ENCODE results near the gene KCNH8. TPM values are rescaled to one million over a fixed set of nuclear protein-coding genes. Genes with fewer than 3 reads are reported as not detected.

KCNH8 gene
- total RNA-seq, 1 donor from 2014 or later, result 0.89 TPM

DNA sequence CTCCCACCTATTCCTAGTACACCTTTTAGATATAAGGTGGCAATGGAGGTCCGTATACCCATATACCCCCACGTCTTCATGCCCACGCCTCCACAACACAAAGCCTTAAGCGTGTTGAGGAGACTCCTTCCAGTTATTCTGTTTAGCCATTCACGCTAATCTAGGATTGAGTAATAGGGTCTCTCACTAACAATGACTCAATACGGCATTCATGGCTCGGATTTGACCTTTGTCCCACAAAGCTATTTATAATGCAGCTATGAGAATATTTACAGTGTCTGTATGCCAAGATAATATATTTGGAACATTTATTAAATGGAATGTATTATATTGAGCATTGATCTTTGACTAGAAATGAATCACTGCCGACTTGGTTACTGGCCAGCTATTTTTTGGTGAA lies 215.8 kb downstream of the KCNH8 start:
- DNase-seq (ENCODE audit: low spot score), result peak; percentile 11

DNA sequence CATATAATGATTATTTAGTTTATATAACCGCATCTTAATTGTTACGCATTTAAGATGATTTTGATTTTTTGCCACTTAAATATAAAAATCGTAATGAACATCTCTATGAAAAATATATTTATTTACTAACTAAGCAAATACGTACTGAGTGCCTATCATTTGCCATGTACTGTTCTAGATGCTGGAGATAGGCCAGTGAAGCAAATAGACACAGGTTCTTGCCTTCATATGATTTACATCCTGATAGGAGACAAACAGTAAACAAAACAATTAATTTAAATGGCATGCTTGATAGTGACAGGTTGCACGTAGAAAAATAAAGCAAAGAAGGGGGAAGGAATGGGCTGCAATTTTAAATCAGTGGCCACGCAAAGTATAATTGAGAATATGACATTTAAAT lies 217.2 kb downstream of the KCNH8 start:
- no peak for DNase-seq (ENCODE audit: low spot score)

DNA sequence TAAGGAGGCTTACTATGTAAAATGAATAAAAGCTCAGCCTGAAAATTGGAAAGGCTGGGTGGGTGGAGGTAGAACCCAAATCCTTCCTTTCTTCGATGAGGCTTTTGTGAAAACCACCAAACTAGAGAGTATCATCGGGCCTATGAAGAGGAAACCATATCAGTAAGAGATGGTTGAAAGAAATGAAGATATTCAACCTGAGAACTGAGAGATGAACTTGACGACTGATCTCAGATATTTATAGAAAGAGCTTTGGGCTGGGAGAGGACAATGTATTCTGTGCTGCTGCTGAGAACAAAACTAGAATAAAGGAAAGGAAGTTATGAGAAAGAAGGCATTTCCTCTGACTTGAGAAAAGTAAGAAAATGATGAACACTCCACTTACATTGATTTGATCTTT lies 236.6 kb downstream of the KCNH8 start:
- DNase-seq (ENCODE audit: low spot score), result no peak

DNA sequence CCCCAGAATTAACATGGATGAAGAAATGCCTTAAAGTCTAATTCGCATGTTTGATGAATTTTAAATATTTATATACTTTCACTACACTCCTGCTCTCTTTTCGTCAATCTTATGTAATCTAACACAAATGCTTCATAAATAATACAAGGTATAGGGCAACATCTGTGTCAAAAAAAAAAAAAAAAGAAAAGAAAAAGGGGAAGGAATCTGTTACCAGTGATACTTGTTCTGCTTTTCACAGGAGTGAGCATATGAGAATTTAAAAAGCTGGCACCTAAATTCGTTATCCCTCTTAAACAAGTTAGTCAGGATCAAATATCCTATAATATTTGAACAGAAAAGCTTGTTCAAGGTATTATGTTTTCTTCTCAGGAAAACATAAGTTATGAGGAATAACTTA lies 243.8 kb downstream of the KCNH8 start:
- DNase-seq (ENCODE audit: low spot score), result no peak

DNA sequence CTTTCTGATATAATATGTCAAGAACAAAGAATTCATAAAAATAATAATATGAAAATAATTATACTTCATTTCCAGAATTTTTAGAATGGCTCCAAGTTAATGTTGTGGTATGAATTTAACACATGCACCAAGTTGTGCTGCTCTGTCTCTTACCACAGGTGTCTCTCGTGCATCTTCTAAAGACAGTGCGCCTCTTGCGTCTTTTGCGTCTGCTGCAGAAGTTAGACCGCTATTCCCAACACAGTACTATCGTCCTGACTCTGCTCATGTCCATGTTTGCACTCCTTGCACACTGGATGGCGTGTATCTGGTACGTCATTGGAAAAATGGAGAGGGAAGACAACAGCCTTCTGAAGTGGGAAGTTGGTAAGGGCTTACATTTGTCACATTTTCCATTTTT lies 246.6 kb downstream of the KCNH8 start:
- no peak for DNase-seq (ENCODE audit: low spot score)

DNA sequence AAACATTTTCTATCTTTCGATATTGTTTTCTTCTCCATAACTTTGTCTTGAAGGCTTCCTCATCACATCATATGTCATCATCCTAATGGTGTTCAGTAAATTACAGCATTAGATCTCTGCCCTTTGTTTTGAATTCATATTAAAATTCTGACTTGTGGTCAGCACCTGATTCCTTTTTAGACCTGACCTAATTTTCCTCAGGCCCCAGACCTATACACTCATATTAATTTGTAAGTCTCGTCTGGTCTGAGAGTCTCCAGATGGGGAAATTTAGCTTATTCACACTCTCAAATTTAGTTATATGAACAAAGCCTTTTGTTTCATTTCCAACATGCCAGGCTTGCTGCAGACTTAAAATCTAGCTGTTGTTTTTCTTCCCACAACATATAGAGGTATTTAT lies 248.4 kb downstream of the KCNH8 start:
- no peak for DNase-seq (ENCODE audit: low spot score)

DNA sequence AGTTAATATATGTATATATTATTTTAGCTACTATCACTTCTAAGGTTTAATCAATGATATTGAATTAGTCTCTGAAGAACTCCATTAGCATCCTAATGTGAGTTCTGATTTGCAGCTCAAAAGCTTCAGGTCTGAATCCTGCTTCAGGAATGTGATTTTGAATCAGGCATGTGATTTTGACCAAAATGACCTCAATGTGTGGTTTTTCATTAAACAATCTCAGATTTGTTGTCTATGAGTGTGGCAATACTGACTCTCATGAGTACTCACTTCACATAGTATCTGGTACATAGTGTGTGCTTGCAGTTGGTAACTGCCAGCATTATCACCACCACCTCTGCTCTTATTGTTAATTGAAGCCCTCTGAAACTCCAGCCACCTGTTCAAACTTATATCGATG lies 251.0 kb downstream of the KCNH8 start:
- DNase-seq (ENCODE audit: low spot score), result no peak

DNA sequence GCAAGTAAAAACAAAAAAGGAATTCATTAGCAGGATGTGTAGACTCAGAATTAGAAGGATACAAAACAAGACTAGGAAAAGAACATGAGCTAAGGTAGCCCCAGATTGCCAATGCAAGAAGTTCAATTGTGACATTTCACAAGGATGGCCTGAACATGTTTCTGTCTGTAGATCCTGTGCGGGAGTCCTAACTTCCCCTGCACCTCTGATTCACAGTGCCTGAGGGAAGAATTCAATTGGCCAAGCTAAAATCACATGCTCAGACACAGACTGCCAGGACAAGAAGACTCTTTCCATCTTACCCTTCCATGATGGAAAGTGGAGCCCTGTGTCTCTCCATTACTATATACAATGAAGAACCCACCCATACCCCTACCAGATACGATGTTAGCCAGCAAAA lies 251.5 kb downstream of the KCNH8 start:
- DNase-seq (ENCODE audit: low spot score), result no peak

DNA sequence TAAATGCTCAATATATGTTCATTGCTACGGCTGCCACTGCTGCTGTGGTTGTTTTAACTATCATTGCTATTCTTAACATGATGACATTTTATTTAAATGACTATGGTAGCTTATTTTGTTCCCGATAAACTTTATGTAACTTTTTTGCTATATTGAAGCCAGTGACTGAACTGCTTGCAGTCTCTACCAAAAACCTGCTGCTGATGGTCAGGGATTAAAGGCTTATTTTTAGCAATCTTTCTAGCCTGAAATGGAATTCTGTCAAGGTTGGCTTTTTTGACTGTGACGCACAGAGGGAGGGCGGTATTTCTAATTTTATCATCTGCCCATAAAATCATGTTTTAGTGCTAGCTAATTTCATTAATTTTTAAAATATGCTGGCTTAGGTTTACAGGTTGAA lies 271.8 kb downstream of the KCNH8 start:
- DNase-seq (ENCODE audit: low spot score), result no peak

DNA sequence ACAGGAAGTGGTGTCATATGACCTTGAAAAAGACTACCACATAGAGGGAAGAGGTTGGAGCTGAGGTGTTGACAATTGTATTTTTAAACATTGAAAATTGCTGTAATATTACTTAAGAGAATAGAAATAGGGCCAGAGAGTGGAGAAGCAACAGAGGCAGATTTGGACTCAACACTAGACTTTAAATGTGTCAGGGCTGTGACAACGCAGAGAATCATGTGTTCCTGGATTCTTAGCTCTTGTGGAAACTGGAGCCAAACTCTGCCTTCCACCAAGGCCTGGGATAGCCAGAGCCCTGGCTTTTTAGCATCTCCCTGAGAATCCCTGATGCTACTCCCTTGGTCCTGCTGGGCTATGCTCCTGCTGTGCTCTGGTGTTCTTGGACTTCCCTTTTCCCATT lies 277.5 kb downstream of the KCNH8 start:
- DNase-seq (ENCODE audit: low spot score), result no peak

DNA sequence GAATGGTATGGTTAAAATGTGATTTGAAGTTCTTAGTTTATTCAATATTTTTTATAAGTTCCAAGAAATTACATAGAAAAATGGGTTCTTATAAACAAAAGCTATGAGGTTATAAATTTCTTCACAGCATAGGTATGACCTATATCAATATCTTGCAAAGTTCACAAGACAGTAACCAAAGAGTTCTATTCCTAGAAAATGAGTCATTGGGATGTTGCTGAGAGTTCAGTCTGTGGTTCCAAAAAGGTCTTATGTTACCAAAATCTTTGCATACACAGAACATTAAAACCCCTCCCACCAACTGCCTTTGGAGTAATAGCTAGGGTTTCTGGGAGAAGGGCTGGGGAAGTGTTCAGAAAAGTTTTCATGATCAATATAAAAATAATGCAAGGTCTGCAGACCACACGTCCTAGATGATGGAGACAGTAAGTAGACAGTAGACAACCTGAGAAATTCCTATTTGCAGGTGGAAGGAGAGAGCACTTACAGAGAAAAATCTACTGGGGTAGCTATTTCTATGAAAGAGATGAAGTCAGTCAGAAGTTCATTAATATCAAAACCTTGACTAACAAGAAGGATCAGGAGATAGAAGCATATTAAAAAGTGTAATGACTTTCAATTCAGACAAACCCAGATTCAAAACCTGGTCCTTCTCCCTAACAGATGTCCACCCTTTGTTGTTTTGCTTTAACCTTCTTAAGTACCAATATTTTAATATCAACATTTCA lies 279.3 kb downstream of the KCNH8 start:
- no peak for DNase-seq (ENCODE audit: low spot score)

DNA sequence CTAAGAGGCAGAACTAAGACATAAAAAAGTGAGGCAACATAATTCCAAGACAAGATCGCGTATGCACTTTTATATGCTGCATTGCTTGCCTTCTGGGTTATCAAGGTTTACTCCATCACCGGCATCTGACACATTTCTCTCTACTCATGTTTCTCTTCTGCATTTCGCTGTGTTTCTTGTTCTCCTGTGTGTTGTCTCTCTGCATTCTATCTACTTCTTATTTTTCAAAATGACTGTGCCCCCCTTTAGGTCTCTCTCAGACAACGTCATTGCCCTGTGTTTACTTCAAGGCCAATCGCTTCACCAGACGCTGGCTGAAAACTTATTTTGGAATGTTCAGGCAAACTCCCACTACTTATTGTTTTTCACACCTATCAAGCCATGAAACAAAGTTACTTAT lies 280.4 kb downstream of the KCNH8 start:
- DNase-seq (ENCODE audit: low spot score), result no peak

DNA sequence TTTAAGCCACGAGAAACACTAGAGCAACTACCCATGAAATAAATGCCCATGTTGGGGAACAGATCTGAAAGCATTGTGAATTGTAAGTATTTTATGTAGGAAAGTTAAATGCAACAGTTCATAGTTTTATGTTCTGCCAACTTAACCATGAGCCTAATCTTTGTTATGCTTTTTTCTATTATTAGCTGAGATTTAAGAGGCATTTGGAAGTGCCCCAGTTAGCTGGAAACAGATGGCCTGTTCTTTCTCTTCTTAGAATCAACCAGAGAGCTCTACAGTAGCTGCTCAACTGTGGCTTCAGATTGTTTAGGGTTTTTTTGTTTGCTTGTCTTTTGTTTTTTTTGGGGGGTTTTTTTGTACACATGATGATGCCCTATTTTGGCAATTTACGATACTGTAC lies 284.4 kb downstream of the KCNH8 start:
- DNase-seq (ENCODE audit: low spot score), result no peak

DNA sequence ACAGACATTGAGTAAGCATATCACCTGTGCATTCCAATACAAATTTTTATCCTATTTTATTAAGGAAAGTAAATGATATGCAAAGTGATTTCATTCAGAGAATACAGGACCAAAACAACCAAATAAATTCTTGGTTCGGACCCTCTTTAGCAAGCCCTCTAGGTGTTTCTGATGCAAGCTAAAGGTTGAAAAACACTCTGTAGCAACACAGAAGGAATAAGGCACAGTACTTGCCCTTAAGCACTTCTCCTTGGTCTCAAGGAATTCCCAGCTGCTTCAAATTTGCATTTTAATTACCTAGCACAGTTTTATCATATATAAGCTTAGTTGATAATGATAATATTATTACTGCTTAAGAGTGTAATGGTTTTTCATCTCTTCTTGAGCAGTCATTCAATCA lies 288.4 kb downstream of the KCNH8 start:
- DNase-seq (ENCODE audit: low spot score), result no peak

DNA sequence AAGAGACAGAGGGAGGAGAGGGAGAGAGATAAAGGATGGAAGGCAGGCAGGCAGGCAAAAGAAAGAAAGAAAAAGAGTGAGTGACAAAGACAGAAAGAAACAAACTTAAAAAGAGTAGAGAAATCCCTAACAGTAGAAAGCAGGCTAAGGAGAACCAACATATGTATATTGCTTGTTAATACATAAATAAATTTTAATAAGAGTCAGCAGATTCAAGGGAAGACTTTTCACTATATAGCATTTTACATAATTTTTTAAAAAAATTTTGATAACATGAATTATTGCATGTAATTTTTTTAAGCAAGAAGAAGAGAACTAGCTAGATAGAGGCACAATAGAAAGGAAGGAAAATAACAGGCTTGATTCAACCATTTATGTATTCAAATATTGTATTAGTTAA lies 291.6 kb downstream of the KCNH8 start:
- DNase-seq (ENCODE audit: low spot score), result no peak

DNA sequence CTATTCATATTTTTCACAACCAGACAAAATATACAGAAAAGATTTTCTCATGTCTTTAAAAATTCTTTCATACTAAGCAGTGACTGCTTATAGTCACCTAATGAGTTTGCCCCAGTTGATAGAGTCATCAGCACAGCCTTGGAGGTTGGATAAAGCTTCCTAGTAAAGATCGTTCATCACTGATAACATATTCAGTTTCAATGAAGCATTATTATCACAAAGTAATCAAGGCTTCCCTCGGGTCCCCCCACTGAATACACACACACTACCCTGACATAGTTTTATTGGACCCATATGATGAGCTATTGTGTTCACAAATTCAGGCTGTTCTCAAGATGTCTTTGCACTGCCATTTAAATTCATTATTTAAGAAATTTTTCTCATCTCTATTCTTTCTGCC lies 297.8 kb downstream of the KCNH8 start:
- no peak for DNase-seq (ENCODE audit: low spot score)

DNA sequence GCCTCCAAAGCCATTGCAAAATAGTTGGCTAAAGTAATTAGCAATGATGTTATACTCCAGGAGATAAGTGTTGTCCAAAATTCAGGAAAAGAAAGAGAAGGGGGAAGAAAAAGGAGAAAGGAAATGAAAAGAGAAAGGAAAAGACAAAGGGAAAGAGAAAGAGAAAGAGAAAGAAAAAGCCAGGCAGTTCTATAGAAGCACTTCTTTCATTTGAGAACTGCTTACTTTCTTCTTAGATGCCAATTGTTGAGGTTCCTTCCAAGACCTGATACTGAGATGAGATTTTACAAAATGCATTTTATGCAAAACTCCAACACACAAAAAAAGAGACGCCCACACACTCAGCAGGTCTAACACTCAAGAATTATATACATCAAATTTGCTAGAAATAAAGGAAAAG lies 298.4 kb downstream of the KCNH8 start:
- no peak for DNase-seq (ENCODE audit: low spot score)

DNA sequence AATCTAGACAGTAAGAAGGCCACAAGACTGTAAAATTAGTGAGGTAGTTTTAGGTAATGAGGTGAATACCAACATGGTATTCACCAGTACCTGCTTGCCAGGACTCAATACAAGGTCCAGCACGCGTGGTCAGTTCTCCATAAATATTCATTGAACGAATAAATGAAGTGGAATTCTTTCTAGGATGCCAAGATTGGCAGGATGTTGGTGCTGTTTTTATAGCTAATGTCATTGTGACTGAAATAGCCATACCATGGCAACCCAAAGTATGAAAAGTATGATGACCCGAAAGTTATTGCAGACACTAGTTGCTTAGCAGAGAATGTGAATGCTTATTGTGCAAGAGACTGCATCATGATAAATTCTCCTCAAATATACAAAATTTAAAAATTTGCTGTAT lies 307.2 kb downstream of the KCNH8 start:
- DNase-seq (ENCODE audit: low spot score), result no peak

DNA sequence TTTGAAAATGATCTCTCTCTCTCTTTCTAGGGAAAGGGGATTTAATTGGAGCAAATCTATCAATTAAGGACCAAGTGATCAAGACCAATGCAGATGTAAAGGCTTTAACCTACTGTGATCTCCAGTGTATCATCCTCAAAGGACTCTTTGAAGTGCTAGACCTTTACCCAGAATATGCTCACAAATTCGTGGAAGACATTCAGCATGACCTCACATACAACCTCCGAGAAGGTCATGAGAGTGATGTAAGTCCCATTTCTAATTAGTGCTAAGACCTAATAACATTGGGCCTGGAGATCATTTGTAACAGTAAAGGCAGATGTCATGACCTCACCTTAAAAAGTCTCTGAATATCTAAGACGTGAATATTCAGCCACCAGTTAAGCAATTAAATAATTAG lies 308.4 kb downstream of the KCNH8 start:
- no peak for DNase-seq (ENCODE audit: low spot score)

DNA sequence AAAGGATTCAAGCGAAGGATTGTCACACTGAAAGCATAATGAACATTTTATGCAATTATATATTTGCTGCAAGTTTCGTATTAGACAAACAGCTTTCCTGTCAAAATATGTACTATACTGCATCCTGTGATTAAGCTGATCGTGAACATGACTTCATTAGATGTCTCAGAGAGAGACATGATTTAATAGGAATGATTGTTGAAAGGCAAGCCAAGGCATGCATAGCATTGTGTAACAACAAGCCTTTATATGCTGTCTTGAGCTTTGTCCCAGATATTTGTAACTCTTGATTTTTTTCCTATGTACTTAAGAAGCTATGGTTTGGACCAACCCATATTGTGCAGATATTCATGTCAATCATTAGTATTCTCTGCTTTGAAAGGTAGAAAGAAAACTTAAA lies 309.1 kb downstream of the KCNH8 start:
- DNase-seq (ENCODE audit: low spot score), result no peak

DNA sequence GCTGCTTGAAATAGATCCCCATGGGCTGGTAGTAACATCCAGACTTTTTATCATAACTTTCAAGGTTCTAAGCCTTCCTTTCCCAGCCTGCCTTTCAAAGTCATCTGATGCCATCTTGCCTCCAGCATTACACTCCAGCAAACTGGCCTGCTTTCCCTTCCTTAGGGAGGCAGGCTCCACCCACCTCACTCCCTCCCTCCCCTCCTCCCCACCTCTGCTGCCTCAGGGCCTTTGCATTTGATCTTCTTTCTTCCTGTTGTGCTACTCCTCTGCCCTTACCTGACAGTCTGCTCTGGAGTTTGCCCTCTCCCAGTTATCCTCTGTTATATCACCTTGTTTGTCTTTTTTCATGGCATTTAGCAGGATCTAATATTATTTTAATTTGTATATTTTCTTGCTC lies 319.5 kb downstream of the KCNH8 start:
- DNase-seq (ENCODE audit: low spot score), result no peak

DNA sequence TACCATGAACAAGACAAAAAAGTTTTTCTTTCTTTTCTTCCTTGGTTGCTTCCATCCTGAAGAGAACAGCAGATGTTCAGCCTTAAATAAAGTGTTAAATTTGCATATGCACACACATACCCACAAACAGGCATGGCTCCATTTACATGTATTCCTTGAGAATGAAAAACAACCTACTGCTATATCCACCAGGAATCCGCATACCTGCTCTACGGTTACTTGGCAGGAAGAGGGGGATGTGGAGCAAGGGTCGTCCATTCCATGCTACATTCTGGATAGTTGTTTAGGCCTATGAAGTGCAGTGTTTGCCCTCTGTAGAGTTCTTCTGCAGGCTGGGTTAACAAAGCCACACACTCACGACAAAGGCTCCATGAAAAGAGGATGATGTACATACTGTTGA lies 322.8 kb downstream of the KCNH8 start:
- no peak for DNase-seq (ENCODE audit: low spot score)

DNA sequence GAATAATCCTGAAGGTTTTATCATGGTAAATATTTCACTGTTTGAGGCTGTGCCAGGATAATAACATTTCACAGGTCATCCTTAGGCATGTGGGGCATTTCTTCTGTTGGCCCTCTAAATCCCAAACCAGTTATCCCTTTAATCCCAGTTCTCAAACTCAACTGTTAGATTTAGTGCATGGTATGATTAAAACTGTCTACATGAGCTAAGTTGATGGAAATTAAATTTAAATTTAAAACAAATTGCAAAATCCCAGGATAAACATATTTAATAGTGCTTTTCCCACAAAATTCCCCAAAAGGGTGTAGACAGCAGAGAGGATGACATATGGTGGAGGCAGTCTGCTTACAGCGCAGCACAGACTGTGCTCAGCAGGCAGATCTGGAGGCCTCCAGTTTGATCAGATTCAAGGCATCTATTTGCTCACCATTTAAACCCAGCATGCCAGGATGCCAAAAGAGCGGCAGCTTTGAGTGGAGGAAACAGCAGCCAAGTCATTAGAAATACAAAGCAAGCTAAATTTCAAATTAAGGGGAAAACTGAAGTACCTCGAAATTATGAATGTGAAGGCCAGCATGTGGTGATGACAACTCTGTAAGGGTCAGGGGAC lies 325.8 kb downstream of the KCNH8 start:
- no peak for DNase-seq (ENCODE audit: low spot score)

DNA sequence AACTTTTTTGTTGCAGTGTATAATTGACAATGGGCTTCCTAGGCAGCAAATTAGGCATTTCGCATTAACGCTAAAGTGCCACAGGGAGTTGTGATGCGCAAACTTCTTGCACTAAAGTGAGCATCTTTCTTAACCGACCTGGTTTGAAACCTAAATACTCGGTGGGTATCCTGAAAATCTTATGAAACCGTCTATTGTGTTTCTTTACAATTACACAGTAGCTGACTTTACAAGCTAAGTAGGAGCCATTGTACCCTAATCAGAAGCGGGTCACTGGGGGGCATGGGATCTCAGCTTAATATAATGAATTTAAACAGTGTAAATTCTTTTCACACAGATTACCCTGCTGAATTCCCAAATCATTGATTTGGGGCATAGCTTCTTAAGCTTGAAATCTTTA lies 328.0 kb downstream of the KCNH8 start:
- DNase-seq (ENCODE audit: low spot score), result no peak

Measured in mucosa of gallbladder (tissue), 1 donor.